HPDE6-E6E7 (cell line): ENCODE measurements around the gene ACTG1.

Experiments
- DNase-seq: peaks from one replicate; pipeline ENCODE4 v3.0.0; 2011; ENCODE audit warnings: missing footprints; ENCODE audit errors: extremely low spot score

The ACTG1 gene

DNA sequence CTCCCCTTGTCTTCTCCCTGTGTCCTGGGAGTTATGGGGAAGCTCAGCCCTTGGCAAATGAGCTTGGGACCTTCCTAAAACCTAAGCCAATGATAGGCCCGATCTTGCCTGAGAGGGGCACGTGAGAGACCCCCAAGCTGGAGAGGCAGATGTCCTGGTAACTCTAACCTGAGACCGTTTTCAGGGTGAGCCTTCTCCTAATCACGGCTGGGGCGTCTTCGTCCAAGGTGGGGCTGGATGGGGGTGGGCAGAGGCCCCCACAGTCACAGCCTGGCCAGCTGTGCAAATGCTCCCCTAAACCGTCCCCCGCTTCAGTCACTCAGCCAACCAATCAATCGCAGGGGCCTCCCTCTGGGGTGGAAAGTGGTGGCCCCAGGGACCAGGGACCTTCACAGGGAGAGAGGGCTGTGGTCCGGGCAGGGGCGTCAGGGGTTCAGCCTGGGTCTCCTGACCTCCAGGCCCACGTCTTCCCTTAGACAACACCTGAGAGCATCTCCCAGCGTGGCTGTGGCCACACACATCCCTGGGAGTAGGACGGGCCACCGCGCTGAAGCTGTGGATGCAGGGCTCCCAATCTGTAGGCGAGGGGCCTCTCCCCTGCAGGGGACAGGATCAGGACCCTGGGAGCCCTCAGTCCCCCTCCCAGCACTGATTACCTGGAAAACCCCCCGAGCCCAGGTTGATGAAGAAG, 30.6 kb downstream of the ACTG1 start:
- no peak for DNase-seq

DNA sequence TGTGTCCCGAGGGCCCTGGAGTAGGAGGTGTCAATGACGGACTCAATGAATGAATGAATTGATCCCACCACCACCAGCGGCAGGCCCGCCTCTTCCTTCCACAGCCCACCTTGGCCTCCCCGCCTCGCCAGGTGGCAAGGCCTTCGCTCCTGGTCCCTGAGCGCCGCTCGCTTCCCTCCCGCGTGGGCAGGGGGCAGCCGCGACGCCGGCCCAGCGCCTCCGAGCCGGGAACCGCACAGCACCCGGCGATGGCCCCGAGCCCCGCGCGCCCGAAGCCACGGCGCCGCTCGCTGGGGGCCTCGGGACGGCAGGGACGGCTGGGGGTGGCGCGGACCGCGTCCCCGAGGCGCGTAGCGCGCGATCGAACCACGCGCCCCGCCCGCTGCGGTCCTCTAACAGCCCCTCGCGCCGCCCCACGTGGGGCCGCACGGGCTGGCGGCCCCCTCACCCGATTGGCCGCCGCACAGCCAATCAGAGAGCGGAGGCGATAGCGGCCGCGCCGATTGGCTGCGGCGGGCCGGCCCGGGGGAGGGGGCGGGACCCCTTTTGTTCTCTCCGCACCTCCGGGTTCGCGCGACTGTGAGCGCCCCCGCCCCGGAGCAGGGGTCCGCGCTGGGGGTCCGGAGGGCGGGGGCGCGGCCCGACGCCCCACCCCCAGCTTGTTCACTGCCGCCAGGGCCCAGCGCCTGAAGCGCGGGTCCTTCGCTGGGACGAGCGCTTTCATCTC, 31.4 kb downstream of the ACTG1 start:
- DNase-seq, result peak; percentile 70

DNA sequence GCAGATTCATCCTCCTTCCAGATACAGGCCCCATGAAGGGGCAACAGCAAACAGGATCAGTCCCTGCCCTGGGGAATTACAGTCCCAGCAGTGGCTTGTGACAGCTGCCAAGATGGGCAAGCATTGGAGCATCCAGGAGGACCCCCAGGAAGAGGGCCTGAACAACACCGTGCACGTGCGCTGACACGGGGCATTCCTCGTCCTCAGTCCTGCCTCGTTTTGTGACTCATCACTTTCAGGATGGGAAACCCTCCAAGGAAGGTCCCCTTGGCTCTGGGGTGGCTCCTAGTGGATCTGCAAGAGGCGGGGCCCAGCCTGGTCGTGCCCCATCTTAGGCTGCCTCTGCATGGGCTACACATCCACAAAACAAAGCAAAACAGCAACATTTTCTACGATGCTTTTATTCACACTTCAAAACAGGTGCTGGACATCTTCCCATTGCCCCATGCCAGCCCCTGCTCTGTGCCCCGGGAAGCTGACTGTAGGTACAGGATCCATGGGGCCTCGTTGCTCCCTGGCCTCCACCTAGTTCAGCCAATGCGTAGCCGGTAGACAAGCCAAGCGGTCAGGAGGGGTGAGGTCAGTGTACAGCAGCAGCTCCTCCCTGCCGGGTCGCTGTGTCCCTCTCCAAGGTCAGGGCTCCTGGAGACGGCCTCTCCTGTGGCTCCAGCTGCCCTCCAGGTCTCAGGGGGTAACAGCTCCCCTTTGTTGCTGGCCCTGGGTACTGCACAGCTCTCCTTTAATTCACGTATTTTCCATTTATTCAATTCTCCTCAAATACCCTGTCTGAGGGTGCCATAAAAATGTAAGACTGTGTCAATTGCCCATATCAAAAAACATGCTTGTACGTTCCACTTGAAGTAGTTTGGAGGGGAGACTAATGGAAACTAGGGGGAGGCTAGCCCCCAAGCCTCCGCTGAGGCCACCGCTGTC, 32.2 kb downstream of the ACTG1 start:
- no peak for DNase-seq

DNA sequence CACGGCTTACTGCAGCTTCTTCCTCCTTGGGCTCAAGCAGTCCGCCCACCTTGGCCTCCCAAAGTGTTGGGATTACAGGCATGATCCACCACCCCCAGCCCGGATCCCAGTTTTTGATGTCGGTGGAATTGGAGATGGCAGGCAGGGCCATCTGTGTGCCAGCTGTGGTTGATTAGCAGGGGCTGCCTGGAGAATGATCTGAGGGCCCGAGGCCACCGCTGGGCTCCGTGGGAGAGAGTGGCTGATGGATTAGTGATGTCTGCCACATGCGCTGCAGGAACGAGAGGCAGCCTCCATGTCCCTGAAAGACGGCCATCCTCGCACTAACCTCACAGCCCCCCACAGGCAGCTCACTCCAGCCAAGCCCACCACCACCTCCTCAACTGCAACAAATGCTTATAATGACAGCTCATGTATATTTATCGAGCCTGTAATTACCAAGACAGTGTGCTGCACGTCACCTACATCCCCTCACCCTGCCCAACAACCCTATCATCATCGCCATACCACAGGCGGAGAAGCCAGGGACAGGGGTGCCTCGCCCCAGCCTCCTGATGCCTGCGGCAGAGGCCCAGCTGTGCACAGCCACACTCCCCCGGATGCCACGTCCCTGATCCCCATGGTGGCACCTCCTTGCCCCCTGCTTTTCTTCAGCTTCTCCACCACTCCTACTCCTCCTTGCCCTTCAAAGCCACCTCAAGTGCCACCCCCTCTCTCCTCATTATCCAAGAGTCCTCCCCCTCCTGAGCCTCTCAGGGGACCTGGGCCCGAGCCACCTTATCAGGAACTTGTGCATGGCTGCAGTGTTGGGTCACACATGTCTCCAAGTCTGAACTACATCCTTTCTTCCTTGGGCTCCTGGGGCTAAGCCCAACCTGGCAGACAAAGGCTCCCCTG, 33.2 kb downstream of the ACTG1 start:
- DNase-seq, result no peak

DNA sequence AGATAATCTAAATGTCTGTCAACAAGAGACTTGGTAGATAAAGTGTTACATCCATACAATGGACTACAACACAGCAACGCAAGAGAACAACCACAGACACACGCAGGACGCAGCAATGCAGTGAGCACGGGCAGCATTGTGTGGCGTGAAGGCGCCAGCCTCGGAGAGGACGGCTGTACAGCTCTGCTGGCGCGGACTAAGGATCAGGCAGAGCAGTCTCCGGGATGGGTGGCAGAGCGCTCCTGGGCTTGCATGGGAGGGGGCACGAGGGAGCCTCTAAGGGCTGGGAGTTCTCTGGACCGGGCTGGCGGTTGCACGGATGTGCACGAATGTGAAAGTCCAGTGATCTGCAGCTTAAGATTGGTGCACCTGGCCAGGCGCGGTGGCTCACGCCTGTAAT, 34.5 kb downstream of the ACTG1 start:
- DNase-seq, result no peak

DNA sequence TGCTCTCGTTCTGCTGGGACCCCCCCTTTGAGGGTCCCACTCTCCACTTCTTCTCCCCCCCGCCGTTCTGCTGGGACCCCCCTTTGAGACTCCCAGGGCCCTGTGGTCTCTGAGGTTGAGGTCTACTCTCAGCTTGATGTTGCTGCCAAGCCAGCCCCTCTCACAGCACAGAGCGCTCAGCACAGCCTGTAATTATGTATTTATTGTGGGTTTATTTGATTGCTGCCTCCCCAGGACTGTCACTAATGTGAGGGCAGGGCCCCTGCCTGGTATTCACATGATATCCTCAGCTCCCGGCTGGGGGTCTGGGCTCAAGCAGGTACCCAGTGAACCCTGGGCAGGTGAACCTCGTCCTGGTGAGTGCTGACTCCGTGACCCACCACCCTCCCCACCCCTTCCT, 35.4 kb downstream of the ACTG1 start:
- no peak for DNase-seq

DNA sequence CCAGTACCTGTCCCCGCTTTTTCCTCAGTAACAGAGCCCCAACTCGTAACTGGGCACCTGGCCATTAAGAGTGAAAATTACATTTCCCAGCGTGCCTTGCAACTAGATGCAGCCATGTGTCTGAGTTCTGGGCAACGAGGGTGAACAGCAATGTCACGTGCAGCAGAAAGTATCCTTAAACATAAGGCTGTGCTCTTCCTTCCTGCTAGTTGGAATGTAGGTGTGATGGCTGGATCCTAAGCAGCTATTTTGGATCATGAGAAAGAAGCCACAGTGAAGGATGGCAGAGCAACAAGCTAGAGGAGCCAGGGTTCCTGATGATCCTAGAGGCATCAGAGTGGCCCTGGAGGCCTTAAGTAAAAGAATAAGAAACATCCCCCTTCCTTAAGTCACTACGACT, 36.0 kb downstream of the ACTG1 start:
- no peak for DNase-seq

DNA sequence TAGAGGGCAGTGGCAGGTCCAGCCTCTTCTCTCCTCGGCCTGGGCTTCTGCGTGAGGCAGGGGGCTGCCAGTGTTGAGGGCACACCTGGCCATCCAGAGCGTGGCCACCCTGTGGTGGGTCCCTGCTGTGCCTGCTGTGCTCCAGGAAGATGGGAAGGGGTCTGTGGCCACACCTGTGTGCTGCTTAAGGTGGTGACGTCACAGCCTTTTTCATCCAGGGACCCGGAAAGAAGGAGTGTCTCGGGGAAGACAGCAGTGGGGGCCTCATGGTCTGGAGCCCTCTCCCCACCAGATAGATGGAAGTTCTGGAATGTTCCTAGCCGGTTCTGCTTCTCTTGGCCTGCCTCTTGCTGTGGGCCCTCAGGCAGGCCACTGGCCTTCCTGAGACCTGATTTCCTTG, 36.5 kb downstream of the ACTG1 start:
- DNase-seq, result no peak

DNA sequence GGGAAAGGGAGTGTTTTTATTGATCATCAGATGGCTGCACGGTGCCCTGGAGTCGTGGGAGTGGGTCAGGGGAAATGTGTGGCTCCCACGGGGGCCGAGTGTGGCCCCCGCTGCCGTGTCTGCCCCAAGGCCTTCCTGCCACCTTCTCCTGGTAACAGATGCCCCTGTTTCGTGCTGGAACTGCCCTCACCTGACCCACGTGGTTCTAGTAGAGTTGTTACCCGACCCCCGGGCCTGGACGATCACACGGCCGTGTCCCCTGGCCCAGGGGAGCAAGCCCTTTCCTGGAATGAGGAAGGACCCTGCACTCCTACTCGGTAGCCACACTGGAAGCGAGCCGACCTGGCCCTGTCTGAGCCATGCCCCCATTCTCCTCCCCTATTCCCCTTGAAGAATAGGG, 37.6 kb downstream of the ACTG1 start:
- DNase-seq, result no peak

DNA sequence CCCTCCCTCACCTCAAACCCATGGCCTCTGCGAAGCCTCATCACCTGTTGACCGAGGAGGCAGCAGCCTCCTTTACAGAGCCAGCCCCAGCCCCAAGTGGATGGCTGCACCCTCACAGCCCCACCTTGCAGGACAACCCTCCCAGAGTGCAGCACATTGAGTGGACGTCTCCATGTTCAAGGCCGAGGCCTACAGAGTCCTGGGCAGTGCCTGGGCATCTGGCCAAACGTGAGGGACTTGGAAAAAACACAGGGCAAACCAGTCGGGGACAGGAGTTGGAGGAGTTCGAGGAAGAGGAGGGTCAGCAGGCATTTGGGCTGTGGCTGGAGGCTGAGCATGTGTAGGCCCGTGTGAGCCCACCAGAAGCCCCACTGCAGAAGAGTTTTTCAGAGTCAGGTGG, 39.6 kb downstream of the ACTG1 start:
- DNase-seq, result no peak

DNA sequence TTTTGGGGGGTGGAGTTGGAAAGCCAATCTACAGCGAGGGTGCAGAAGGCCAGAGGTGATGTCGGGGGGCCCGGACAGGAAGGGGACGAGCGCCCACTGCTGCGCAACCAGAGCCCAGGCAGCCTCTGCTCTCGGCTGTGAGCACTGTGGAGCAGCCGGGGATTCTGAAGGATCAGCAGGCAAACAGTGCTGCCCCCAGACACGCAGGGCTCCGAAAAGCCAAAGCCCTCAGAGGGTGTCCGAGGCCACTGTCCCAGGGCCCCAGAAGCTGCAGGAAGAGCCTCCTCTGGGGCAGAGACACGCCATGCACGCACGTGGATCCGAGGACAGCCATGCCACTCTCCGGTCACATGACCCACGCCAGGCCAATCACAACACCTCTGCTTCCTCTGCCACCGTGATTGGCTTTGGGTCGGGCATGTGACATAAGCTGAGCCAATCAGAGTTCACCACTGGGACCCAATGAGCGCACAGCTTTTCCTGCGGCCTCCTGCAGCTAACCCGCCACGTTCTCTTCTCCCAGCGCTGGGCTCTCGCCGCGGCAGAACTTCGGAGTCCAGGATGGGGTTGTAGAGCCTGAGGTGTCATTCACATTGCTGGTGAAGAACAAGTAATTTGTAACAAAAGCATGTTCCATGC, 40.7 kb downstream of the ACTG1 start:
- DNase-seq, result peak; percentile 98

DNA sequence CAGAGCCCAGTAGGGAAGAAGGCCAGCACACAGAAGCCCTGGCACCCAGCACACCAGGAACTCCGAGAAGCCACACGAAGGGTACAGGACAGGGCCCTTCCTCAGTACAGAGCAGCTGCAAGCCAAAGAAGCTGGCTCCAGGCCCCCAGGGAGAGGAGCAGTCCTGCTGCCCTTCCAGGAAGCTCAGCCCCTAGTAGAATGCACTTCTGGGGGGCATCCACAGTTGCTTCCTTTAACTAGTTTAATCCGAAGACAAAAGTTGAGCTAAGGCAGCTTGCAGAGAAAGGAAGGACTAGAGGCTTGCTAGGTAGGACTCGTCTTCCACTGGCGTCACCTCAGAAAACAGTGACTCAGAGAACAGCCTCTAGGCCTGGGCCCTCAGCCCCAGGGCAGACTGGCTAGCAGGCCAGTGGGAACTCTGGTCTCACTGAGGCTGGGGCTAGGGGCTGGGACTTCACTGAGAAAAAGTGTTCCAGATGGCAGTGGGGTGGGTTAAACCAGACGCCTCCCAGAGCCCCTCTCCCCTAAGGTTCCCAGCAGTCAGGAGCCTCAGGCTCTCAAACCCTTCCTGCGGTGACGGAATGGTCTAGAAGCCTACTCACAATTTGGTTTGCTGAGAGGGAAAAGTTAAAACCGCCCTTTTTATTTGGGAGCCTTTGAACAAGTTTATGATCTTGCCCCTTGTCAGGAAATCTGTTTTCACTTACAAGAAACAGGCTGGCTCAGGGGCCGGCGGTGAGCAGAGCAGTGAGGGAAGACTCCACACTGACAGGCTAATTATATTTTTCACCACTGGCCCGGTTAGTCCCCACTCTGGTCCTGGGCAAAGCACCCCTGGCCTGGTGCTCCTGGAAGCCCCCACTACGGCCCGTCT, 41.4 kb downstream of the ACTG1 start:
- DNase-seq, result no peak

DNA sequence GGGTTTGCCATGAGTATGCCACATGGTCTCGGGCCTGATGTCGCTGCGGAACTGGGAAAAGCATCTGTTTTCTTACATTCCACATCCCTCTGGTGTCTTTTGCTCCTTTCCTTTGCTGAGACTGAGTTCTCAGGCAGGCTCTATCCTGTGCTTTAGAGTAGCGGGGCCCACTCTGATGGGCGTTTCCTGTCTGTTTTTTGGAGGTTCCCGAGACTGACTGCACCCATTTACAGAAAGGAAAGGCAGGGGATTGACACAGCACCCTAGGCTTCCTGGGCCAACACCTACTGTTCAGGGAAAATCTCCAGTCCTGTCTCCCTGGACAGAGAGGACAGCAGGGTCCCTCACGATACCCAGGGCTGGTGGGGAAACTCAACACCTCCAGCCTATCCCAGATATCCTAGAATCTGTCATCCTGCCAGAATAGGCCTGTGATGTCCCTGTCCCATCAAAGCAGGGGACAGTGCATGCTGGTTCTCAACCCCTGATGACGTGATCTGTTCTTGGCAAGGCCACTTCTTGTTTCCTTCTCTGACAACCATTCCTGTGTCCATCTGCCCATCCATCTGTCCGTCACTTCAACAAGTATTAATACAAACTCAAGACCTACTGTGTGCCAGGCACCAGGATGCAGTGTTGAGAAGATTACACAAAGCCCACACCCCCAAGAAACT, 42.2 kb downstream of the ACTG1 start:
- no peak for DNase-seq

DNA sequence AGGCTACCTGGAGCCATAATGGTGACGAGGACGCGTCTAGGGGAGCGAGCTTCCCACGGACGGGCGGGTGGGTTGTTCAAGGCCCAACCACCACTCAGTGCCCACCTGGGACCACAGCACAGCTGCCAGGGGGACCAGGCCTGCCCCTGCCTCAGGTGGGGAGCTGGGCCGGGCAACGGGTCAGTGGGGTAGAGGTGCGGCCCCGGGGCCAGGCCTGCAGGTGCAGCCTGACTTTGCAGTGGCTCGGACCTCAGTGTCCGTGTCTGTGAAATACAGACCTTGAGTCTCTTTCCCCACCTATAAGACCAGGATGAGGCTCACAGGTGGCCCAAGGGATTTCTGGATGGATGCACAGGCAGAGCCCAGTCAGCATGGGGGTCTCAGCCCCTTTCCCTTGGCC, 43.3 kb downstream of the ACTG1 start:
- no peak for DNase-seq

DNA sequence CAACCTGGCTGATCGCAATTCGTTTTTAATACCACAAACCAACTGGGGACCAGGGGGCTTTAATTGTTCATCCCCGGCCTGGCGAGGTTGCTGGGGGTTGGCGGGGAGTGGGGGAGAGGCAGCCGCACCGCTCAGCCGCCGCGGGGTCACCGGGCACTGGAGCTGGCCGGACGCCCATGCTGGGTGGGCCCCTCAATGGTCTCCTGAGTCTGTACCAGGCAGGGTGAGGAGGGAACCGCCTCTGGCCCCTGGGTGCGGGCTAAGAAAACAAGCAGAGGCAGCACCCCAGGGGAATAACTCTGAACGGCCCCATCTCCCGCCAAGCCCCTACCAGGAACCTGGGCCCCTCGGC, 43.9 kb downstream of the ACTG1 start:
- DNase-seq, result no peak

DNA sequence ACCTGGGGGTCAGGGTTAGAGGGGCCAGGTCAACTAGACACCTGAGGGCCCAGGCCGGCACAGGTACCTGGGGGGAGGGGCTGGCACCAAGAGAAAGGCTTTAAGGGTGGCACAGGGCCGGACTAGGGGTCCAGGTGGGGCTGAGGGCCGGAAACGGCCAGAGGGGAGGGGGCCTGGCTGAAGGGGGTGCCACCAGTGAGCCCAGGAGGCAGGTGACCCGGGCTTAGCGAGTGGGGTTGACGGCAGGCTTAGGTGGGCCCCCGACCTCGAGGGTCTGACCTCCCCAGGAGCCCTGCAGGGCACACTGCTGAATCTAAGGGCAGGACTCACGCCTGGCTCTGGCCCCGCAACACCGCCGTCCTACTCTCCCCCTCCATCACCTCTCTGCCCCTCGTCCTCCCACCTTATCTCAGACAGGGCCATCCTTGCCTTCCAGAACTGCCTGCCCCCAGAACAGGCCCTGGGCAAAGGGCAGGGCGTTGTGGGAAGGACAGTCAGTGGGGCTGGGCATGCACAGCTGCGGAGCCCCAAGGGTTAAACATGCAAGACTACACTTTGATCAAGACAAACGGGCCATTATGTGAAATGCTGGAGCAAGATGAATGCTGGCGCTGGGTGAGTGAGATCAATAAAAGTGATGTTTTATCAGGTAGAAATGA, 44.4 kb downstream of the ACTG1 start:
- DNase-seq, result no peak

DNA sequence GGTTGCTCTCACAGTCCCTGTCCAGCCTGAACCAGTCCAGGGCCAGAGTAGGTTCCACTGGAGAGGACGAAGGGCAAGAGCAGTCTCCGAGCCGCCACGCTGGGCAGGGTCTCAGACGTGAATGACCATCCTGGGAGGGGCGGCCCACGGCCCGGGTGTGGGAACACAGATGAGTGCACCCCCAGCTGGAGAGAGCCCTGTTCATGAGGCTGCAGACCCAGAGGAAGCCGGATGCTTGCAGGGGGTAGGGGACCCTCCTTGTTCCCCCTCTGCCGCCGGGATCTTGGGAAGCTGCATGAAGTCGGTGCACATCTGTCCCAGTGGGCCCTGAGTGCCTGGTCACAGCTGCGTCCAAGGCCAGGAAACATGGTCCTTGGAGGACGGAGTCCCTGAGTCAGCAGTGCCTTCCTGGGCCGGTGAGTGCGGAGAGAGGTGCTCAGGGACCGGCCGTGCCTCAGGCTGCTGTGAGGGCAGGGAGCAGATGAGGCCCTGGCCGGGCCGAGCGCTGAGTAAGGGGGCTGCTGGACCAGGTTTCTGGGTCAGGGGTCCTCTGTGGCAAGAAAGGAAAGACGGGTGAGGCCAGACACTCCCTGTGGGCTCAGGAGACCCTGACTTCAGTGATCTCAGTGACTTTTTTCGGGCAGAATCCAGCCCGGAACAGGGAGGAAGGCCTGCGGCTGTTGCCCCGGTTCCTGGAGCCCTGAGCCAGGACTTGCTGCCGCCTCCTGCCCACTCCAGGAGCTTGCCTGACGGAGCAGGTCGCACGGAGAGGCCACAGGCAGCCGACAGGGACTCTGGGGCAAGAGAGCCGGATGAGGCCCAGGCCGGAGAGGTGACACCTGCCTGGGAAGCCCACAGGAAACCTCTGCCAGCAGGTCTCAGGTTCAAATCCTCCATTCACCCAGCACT, 45.8 kb downstream of the ACTG1 start:
- no peak for DNase-seq

DNA sequence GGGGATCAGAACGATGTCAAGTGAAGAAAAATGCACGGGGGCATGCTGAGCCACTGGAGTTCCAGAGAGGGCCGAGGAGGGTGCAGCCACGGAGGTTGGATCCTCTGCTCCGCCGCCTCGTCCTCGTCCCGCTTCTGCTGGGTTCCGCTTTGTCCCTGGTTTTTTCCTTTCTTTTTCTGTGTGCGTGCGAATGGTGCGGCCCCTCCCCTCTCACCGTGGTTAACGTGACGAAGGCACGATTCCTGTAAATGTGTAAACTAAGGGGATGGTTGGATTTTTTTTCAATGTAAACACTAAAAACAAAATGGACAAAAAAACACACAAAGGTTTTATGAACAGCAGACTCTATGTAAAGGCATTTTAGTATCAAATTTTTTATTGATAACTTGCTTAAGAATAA, 46.7 kb downstream of the ACTG1 start:
- DNase-seq, result no peak
